Measurements from ENCODE around the gene USP9X.
"Not testable (repeated sequence)": the region's sequence is repeated elsewhere in the genome, so short reads cannot be mapped to it uniquely, and the experiment has no call there.

The USP9X gene

DNA sequence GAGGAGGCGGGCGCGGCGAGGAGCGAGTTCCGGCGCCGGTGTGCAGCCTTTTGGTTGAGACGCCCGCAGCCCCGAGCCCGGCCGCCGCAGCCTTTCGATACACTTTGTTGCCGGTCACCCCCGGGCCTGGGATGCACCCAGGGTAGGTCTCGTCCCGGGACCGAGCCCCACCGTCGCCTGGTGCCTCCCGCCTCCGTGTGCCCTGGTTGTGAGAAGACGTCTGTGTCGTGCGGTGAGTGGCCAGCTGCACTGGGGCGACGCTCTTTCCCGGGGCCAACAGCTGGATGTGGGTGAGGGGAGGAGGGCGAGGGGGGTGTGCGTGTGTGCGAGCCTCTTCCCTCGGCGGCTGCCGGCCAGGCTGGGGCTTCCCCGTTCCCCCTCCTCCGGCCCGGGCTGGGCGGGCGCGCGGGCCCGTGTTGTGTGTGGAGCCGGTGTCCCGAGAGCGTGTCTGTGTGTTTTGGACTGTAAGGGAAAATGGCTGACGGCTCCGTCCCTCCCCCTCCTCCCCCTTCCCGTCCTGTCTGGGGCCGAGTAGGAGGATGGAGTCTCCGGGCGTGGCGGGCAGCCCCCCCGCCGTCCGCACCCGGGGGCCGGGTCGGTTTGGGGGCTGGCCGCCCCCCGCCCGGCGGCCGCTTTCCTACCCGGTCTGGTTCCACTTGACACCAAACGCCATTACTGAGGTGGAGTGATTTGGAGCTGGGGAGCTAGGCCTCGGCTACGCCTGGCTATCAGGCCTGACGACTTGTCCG, 807 bp downstream of the USP9X start:
- peak; percentile 53 for DNase-seq

DNA sequence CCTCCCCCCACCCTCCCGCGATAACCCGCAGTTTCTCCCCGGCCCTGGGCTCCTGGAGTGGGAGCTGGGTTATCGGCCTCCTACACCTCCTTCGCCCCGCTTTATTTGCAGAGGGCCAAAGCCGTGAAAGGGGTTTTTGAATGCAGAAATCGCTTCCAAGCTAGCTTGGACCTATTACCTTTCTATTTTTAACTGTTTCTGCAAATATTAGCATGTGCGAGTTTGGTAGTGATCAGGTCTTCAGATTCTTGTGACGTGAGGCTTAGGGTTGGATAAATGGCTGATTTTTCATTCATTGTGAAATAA, 1.3 kb downstream of the USP9X start:
- DNase-seq, result no peak

DNA sequence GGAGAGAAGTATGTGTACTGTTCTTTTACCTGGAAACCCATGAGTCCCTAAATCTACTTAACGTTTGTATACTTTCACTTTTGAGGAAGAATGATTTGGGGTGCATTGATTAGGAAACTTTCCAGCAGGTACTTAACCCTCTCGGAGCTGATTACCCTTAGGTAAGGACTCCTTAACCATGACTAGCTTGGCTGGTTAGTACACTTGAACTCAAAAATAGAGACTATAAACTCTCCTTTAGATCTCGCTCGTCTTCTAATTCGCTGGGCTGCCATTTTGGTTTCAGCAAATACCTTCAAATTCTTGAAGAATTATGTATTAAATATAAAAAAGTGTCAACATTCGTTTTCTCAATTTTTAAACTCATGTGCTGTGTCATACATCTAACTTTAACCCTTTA, 2.0 kb downstream of the USP9X start:
- peak; percentile 13 for DNase-seq

DNA sequence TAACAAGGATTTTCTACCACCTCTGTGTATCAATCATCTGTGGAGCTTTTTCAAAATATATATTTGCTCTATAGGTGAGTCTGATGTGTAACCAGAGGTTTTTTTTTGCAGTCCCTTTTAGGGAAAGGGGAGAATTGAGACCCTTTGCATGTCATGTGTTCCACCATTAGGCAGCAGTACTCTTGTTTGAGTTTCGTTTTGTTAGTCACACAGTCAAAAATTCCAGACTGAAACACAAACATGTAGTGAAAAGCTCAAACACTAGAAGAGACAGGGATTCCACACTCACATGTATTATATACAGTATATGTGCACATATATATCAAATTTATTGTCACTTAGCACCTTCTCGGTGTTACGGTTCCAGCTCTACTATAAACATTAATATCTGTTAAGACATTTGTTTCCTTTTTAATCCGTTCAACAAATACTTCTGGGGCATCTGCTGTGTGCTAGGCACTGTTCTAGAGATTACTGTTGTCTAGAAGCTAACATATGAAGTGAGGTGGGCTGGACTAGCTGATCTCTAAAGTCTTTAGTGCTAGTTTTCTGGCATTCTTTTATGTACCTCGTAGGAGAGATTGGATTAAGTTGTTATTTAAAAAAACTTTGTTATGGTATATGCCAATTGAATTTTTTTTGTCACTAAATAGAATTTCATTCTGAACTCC, 5.5 kb downstream of the USP9X start:
- DNase-seq, result no peak

DNA sequence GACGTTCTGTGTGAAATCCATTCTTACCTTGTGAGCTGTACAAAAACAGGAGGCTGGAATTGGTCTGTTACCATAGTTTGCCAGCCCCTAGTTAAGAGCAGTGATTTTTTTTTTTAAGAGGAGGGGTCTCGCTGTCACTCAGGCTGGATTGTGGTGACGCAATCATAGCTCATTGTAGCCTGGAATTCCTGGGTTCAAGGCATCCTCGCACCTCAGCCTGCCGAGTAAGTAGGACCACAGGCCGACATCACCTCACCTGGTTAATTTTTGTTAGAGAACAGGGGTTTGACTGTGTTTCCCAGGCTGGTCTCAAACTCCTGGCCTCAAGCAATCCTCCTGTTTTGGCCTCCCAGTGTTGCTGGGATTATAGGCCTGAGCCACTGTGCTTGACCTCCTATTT, 7.5 kb downstream of the USP9X start:
- no peak for DNase-seq

DNA sequence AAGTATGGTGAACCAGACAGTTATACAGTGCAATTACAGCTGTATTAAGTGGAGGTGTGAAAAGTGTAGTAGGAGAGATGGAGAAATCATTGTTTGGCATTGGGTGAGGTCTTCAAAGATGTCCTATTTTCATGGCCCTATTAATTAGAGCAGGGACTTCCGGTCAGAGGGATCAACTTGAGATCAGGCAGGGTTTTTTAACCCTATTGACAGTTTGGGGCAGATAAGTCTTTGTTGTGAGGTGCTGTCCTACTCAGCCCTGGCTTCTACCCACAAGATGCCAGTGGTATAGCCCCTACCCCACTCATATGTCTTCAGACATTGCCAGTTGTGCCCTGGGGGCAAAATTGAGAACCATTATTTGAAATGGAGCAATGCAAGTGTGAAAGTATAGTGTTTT, 9.9 kb downstream of the USP9X start:
- no peak for DNase-seq

DNA sequence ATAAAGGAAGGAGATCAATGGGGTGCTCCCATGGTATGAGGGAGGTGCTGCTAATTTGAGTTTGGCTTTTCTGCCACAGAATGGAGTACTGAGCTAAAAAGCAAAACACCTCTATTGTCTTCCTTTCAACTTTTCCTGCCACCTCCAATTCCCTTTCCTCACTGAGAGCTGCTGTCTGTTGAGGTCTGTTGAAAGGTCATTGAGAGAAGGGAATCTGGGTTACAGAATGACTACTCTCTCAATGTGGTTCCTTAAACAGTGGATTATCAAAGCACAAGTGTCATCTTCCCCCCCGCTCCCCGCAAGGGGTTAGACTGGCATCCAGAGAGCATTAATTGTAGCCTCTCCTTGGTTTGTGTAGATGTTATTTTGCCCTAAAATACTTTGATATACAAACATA, 10.7 kb downstream of the USP9X start:
- no peak for DNase-seq

DNA sequence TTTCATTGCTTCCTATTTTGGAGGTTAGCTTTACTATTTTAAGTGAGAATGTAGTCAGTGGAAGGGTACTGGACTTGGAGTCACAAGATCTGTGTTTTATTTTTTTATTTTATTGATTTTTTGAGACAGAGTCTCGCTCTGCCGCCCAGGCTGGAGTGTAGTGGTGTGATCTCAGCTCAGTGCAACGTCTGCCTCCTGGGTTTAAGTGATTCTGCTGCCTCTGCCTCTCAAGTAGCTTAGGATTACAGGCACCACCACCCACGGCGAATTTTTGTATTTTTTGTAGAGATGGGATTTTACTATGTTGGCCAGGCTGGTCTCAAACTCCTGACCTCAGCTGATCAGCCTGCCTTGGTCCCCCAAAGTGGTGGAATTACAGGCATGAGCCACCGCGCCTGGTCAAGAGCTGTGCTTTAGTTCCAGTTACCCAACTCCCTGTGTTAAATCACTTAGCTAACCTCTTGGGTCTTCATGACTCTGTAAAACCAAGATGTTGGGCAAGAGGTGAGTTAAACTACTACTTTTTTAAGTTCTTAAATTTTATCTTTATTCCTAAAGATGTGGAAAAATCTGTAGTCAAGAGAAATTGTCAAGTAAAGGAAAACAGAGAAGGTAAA, 11.2 kb downstream of the USP9X start:
- DNase-seq, result no peak

DNA sequence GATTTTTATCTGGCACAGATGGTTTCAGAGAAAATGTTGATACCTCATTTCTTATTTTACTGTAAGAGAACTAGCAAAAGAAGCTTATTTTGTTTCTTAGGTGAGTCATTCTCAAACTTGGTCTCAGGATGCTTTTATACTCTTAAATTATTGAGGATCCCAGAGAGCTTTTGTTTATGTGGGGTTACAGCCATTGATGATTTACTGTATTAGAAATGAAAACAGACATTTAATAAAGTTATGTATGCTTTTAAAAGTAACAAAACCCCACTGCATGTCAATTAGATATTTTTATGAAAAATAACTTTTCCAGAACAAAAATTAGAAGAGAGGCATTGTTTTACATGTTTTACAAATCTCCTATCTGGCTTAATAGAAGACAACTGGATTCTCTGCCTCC, 12.1 kb downstream of the USP9X start:
- DNase-seq, result no peak

DNA sequence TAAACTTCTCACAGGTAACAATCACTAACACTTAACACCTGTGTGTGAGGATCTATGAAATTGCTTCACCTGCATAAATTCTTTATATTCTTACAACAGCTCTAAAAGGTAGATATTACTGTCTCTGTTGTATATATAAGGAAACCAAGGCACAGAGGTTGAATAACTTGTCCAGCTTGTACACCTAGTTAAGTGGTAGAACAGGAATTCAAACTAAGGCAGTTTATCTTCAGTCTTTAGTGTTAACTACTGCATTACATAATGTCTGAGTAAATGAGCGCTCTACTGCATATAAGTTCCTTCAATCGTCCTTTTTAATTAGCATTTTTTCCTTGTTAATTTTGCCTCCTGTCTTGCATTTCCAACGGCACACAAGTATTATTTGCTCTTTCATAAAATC, 15.0 kb downstream of the USP9X start:
- DNase-seq, result no peak

DNA sequence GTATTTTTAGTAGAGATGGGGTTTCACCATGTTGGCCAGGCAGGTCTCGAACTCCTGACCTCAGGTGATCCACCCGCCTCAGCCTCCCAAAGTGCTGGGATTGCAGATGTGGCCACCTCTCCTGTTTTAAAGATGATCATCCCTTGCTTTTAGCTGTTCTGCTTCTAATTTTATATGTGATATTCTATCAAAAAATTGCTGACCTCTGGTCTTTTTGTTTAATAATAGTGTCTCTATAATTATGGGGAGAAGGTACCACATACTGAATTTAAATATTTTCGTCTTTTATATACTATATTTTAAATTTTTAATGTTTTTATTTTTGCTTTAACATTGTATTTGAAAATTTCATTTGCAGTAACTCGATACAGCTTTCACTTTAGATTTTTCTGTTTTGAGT, 15.6 kb downstream of the USP9X start:
- no peak for DNase-seq

DNA sequence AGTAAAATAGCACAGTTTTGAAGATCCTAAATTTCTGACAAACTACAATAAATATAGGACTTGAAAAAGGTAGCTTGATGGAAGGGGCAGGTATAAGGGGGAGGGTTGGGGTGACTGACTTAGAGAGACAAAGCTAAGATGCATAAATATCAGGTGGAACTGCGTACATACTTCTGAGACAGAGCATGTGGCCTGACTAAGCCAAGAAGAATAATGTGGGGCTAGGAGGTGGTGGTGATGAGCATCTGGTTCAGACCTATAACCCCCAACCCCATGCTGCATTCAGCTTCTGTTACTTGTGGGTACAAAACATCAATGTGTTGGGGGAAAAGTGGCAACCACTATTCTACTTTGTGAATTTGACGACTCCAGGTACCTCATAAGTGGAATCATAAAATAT, 19.8 kb downstream of the USP9X start:
- DNase-seq, result no peak

DNA sequence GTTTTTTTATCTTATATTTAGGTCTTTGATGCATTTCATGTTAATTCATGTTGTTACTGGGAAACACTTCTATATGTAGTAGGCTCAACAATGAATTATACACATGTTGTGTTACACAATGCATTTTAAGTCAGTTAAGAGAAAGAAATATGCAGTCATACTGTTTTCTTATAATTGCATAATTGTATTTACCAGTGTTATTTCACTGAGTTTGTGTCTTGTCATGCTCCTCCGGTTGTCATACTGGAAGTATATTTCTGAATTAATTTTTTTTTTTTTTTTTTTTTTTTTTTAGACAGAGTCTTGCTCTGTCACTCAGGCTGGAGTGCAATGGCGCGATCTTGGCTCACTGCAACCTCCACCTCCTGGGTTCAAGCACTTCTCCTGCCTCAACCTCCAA, 21.0 kb downstream of the USP9X start:
- DNase-seq, result not testable (repeated sequence)

DNA sequence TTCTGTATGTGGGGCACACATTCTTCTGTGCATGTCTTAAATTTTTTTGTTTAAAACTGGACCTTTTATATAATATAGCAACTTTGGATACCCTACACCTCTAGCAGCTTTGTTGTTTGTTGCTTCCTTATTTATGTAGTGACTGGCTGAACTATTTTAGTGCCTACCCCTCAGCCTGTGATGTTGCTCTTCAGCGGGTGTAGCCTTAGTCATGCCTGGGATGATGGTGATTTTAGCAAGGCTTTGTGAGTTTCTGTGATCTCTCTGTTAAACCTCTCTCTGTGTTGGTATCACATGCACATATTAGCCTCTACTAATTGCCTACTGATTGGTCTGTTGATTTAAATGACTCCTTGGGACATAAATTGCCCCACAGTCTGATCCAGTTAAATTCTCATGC, 22.8 kb downstream of the USP9X start:
- DNase-seq, result no peak

DNA sequence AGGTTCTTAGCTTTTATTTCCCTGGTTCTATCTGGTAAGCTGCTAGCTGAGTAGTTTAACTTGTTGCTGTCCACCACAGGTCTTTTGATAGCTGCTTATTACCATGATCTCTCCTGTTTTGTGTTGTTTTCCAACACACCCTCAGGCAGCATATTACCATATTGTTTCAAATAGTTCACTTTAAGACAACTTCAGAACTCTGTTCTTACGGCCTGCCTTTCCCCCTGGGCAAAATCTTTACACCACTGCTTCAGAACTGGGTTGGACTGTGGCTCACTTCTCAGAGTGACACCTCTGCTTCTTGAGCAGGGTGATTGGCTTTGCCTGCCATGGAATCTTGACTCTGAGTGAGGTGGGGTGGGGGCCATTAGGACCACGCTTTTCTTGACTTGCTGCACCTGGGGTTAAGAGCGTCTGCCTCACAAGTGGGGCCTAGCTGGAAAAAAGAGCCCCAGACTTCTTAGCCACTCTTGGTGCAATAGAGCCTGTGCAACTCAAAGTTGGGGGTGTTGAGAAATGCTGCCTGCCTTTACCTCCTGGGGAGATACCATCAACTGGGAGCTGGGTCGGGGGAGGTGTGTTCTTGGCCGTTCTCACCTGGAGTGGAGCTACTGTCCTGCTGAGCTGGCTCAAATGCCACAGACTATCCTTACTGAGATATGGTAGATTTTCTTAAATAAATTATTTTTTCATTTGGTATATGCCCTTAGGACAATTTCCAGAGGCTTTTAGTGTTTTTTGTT, 23.4 kb downstream of the USP9X start:
- no peak for DNase-seq

DNA sequence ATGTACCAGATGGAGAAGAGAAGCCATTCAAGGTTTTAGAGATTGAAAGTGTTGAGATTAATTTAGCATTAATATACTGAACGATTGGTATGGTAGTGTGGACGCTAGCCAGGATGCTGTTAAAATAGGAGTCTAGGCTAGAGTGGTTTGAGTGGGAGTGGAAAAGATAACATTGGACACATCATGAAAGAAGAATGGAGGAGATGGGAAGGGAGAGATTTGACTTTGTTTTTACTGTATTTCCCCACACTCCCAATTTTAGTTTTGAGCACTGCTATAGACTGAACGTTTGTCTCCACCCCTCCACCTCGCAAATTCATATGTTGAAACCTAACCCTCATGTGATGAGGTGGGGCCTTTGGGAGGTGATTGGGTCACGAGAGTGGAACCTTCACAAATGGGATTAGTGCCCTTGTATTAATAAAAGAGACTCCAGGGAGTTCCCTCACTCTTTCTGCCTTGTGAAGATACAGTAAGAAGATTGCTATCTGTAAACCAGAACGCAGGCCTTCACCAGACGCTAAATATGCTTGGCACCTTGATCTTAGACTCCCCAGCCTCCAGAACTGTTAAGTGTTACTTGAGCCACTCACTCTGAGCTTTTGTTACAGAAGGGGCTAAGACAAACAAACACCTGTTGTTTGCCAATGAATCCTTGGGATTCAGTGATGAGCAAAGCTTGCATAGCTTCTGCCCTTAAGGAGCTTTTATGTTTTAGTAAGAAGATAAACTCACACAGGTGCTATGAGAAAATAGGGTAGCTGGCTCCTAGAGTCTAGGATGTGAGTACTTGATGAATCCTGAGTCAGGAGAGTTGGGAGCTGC, 25.8 kb downstream of the USP9X start:
- DNase-seq, result peak; percentile 27

DNA sequence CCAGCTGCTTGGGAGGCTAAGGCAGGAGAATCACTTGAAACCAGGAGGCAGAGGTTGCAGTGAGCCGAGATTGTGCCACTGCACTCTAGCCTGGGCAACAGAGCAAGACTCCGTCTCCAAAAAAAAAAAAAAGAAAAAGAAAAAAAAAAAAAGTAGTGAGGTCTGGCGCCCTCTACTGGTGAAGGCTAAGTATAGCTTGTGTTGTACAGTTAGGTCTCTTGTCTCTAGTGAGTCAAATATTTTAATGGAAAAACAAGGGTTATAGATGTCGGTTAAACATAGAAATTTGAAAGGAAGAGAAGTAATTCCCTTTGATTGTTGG, 29.8 kb downstream of the USP9X start:
- DNase-seq, result not testable (repeated sequence)

DNA sequence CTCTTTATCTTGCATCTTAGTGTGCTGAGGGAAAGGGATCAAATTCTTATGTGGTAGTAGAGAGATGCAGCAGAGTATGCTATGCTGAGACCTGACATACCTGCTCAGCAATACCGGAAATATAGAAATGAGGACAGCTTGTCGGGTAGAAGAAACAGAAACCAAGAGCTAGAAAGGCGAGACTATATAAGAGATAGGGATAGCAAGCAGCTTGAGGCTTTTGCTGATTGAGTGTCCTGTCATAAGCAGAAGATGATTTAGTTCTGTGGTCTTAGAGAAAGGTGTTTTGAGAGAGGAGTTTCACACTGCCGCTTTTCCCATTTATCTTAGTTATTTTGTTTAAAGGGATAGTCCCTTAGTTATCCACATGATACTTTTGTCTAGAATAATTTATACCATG, 31.7 kb downstream of the USP9X start:
- DNase-seq, result no peak

DNA sequence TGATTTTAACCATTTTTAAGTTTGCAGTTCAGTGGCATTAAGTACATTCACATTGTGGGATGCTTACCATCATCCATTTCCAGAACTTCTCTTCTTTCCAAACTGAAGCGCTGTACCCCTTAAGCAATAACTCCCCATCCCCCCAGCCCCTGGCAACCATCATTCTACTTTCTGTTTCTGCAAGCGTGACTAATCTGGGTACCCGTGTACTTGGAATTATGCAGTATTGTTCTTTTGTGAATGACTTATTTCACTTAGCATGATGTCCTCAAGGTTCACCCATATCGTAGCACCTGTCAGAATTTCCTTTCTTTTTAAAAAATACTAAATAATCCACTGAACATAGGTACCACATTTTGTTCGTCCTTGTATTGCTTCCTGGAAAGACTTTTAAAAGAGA, 32.9 kb downstream of the USP9X start:
- no peak for DNase-seq

DNA sequence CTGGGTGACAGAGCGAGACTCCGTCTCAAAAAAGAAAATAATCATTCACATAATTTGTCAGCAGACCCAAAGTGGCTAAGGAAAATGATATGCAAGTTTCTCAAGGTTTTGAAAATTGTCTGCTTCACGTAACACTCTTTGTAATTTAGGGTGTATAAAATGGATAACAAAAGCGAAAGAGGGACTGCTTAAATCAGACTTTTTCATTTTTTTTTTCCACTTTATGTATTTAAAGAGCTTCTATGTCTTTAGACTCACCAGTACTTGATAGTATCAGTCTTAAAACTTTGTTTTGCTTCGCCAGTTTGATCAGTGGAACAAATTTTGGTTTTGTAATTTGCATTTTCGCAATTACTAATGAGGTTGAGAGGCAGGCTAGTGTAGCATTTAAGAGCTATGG, 34.6 kb downstream of the USP9X start:
- no peak for DNase-seq

DNA sequence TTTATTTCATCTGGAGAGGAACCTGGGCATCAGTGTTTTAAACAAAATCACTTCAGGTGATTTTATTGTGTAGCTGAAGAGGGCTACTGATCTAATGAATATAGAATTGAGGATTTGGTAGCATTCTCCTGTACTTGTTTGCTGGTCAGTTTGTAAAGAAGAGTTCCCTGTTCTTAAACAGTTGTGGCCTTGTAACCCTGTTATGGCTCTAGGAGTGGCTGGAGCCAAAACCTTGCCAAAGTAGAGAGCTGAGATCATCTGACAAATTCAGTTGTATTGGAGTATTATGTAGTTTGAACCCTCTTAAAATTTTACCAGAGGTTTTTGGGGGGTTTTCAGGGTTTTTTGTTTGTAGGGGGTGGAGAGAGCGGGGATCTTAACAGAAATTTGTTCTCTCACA, 36.5 kb downstream of the USP9X start:
- no peak for DNase-seq

DNA sequence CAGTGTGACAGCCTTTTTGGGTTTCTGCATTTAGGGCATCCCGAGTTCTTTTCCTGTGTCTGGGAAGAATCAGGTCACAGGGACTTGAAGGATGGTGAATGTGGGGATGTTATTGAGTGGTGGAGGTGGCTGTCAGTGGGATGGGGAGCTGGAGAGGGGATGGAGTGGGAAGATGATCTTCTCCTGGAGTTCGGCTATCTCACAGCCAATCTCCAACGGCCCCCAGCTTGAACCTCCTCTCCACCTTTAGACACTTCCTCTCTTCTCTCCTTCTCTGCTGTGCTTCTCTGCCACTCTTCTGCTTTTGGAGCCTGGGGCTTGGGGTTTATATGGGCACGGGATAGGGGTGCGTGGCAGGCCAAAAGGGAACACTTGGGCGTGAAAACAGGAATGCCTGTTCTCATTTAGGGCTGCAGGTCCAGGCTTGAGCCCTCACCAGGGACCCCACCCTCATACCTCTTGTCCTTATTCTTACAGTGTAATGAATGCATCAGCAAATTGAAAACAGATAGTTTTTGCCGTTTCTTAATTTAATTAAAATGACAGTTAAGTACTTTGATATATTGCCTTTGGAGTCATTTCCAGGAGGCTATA, 37.5 kb downstream of the USP9X start:
- DNase-seq, result no peak
